ENCODE results near the gene BCAS4. TPM values are rescaled to one million over a fixed set of nuclear protein-coding genes. Genes with fewer than 3 reads are reported as not detected.
"Not testable (repeated sequence)": the region's sequence is repeated elsewhere in the genome, so short reads cannot be mapped to it uniquely, and the experiment has no call there.

BCAS4 gene
- total RNA-seq, 1 donor from 2014 or later, result 3.9 TPM

DNA sequence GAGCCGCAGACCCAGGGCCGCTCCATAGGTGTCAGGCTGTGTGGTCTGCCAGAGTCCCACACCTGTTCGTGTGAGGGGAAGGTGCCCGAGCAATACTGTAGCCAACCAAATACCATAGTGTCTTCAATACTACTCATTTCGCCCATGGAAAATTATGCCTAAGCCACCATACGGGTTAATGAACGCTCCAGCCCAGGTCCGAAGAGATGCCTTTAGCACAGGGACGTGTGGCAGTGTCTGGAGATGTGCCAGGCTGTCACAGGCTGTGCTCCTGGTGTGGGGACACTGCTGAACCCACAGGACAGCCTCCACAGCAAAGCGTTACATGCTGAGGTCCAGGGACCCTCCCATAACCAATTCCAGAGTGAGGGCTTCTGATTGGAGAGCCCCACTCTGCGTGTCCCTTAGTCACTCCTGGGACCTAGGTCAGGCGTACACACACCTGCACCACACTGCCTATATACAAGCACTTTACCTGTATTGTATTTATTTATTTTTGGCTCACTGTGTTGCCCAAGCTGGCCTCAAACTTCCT, 25.2 kb upstream of the BCAS4 start:
- H3K27ac ChIP-seq; H3K36me3 ChIP-seq; H3K9me3 ChIP-seq; DNase-seq; H3K4me1 ChIP-seq; H3K27me3 ChIP-seq (ENCODE audit: low read depth); H3K4me3 ChIP-seq; intact Hi-C loops (cut with DNase I): not testable (repeated sequence)
- ATAC-seq, result peak in 1 of 2 donors; percentile 13

DNA sequence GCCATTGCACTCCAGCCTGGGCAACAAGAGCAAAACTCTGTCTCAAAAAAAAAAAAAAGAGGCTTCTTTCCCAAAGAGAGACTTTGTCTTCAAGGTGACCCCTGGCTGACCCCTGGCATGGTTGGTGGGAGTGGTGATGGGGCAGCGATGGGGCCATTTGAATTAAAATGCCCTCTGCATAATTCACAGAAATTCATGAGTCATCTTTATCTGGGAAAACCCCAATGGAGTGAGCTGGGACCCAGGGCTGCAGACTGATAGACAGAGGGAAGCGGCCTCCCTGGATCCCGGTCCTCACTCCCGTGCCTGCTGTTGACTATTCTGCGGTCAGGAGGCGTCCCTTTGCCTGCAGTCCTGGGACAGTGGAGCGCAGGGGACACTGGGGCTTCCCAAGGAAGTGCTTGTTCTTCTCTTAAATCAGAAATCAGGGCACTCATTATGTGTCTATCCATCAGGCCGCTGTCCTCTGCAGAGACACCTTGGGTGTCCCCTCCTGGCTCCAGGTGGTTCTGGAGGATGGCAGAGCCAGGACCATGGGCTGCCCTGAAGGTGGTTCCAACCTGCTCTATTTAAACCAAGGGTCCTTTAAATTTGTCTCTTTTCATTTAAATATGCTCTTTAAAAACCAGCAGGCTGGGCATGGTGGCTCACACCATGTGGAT, 23.3 kb upstream of the BCAS4 start:
- H3K4me3 ChIP-seq; ATAC-seq; H3K9me3 ChIP-seq; H3K36me3 ChIP-seq; DNase-seq; intact Hi-C loops (cut with DNase I); H3K4me1 ChIP-seq; H3K27me3 ChIP-seq (ENCODE audit: low read depth); H3K27ac ChIP-seq: not testable (repeated sequence)

GRCh38 chr20:50772420-50773185, 22.3 kb upstream of the BCAS4 start:
- no peak overlapping the region for H3K27ac ChIP-seq
- H3K4me1 ChIP-seq, result no peaks in the 10 kb centered on the region
- TF ChIP-seq CTCF (IDR thresholded peaks at IDR 0.05), result no peak
- H3K4me3 ChIP-seq, result no peak overlapping the region
- H3K27me3 ChIP-seq (ENCODE audit: low read depth), result no peaks in the 10 kb centered on the region
- intact Hi-C loops (cut with DNase I), result no loop called here
- H3K9me3 ChIP-seq, result no peaks in the 10 kb centered on the region
- H3K36me3 ChIP-seq, result no peaks in the 10 kb centered on the region
- ATAC-seq, result no peak
- DNase-seq, result peak; percentile 18

DNA sequence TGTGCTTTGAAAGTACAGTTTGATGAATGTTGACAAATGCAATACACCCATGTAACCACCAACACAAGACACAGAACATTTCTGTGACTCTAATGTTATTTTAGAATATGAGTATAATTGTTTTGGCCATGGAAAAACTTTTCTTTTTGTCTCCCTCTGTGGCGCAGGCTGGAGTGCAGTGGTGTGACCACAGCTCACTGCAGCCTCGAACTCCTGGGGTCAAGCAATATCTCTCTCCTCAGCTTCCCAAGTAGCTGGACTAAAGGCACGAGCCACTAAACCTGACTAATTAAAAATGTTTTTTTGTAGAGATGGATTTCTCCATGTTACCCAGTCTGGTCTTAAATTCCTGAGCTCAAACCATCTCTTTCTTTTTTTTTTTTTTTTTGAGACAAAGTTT, 20.3 kb upstream of the BCAS4 start:
- no peaks in the 10 kb centered on the region for H3K27me3 ChIP-seq (ENCODE audit: low read depth)
- ATAC-seq, result no peak
- H3K9me3 ChIP-seq, result no peaks in the 10 kb centered on the region
- intact Hi-C loops (cut with DNase I), result no loop called here
- H3K4me3 ChIP-seq, result no peak overlapping the region
- no peaks in the 10 kb centered on the region for H3K4me1 ChIP-seq
- no peak for DNase-seq
- H3K36me3 ChIP-seq, result no peaks in the 10 kb centered on the region
- TF ChIP-seq CTCF (IDR thresholded peaks at IDR 0.05), result no peak
- H3K27ac ChIP-seq, result no peak overlapping the region

DNA sequence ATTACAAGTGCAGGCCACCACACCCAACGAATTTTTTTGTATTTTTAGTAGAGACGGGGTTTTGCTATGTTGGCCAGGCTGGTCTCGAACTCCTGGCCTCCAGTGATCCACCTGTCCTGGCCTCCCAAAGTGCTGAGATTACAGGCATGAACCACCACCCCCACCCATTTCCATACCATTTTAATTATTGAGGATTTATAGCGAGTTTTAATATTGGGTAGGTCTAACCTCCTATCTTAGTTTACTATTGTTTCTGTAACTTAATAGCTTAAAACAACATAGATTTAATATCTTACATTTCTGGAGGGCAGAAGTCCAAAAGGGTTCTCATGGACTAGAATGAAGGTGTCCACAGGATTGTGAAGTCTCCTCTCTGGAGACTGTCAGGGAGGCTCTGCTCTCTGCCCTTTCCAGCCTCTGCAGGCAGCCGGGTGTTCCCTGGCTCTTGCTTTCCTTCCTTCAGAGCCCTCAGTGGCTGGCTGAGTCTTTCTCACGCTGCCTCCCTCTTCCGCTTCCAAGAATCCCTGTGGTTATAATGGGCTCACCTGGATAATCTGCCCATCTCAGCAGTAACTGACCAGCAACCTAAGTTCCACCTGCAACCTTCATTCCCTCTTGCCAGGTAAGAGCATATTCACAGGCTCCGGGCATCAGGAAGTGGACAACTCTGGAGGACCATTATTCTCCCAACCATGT, 18.6 kb upstream of the BCAS4 start:
- no peak overlapping the region for H3K27ac ChIP-seq
- no peaks in the 10 kb centered on the region for H3K36me3 ChIP-seq
- H3K4me3 ChIP-seq, result no peak overlapping the region
- no peaks in the 10 kb centered on the region for H3K9me3 ChIP-seq
- ATAC-seq (no peak), DNase-seq (no peak)
- no peaks in the 10 kb centered on the region for H3K27me3 ChIP-seq (ENCODE audit: low read depth)
- intact Hi-C loops (cut with DNase I), result no loop called here
- no peak for TF ChIP-seq CTCF (IDR thresholded peaks at IDR 0.05)
- H3K4me1 ChIP-seq, result no peaks in the 10 kb centered on the region

- Histone ChIP-seq H3K36me3 (no peaks in the 10 kb centered on the region), H3K4me3 (no peak overlapping the region), H3K4me1 (no peaks in the 10 kb centered on the region), H3K27me3 (ENCODE audit: low read depth) (no peaks in the 10 kb centered on the region), H3K27ac (no peak overlapping the region), H3K9me3 (no peaks in the 10 kb centered on the region)
- DNase-seq (no peak), ATAC-seq (no peak)
- TF ChIP-seq CTCF (IDR thresholded peaks at IDR 0.05), result no peak
- intact Hi-C loops (cut with DNase I), result no loop called here
Observed at GRCh38 chr20:50777373-50777772, 17.5 kb upstream of the BCAS4 start.

DNA sequence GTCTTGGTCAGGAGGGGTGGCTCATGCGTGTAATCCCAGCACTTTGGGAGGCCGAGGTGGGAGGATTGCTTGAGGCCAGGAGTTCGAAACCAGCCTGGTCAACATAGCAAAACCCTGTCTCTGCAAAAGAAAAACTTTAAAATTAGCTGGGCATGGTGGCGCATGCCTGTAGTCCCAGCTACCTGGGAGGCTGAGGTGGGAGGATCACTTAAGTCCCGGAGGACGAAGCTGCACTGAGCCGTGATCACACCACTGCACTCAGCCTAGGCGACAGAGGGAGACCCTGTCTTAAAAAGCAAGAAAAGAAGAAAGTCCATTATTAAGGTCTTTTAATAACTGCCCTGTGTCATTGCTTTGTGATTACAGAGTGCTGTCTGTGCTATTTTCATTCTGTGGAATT, 15.9 kb upstream of the BCAS4 start:
- peak; percentile 10 for DNase-seq

More for the DNA sequence above, 15.9 kb upstream of the BCAS4 start:
- H3K9me3 ChIP-seq; H3K27ac ChIP-seq; H3K36me3 ChIP-seq; intact Hi-C loops (cut with DNase I); ATAC-seq; H3K4me1 ChIP-seq; H3K4me3 ChIP-seq; H3K27me3 ChIP-seq (ENCODE audit: low read depth): not testable (repeated sequence)

Data from lower lobe of right lung (tissue), 2 donors.